A204.1 (cell line): ENCODE data around the gene CSPG5.

Experiments used
- FAIRE-seq: peaks from 2 replicates; lab custom pipeline; 2012; peaks lifted over from hg19 to GRCh38; lab: Jason Lieb, UNC

Gene CSPG5

GRCh38 chr3:47578691-47579632 lies at the start of gene CSPG5:
CSPG5 (minus strand) TSS chr3:47578865; CDS start chr3:47578693, 172 bp downstream.
- no peak for FAIRE-seq

DNA sequence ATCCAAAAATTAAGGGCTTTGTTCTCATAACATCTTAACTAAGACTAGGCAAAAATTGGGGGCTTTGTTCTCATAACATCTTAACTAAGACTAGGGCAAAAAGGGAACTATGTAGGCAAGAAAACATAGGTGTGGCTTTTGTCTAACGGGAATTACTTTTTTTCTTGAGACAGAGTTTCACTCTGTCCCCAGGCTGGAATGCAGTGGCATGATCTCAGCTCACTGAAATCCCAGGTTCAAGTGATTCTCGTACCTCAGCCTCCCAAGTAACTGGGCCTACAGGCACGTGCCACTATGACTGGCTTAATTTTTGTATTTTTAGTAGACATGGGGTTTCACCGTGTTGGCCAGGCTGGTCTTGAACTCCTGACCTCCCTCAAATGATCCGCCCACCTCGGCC lies 49.8 kb upstream of the CSPG5 start:
- FAIRE-seq = no peak

DNA sequence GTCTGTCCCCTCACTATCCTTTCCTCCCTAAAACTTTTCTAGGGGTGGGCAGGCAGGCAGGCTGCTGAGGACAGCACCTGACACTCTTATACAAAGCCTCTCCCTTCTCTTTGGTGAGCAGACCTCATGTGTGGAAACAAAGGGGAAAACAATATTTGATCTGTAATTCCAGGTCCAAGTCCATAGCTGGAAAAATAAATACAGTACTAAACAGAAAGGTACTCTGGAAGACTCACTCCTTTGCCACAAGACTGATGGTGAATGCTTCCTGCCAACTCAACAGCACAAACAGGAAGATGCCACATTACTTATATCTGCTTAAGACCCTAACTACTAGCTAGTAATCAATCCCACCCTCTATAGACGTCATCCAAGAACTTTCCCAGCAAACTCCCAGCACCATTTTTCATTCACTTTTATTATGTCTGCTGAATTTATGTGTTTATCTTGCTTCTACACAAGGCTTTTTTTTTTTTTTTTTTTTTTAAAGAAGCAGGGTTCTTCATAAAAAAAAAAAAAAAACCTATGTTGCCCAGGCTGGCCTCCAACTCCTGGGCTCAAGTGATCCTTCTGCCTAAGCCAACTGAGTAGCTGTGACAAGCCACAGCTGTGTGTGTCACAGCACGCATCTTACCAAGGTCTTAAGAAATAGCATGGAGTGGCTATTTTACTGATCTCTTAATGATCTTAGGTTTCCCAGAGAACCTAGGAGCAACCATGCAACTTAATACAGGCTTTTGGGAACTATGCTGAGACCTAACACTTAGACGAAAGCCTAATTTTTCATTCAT lies 44.2 kb upstream of the CSPG5 start:
- no peak for FAIRE-seq

DNA sequence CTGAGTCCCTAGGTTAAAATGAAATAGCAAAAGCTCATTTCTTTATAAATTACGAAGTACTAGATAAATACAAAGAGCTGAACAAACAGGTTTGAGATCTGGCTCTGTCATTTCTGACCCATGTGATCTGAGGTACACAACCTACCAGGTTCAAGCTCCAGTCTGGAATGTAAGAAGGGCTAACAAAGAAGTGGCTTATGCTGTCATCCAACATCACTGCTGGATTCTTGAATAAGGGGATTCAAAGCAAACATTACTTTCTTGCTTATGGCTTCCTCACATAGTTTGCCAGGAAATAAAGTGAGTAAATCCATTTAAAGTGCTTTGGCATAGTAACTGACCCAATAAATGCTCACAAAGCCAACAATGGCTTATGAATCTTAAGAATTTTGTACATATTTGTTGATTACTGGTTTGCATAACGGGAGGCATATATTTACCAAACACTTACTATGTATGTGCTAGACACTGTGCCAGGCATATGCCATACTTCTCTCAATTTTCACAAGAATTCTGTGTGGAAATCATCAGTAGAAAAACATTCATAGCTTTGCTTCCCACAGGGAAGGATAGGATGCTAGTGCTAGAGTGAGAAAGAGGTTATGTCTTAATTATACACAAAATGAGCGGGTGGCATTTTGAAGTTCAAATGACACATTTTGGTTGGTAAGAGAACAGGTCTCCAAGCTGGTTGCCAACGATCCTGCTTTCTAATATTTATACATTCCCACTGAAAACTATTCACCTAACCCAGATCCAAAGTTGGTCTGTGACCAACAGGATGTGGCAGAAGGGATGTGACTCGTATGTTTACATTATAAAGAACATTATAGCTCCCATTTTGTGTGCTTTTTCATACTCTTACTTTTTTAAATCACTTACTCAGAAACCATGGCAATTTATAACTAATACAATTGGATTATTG lies 38.7 kb upstream of the CSPG5 start:
- no peak for FAIRE-seq

GRCh38 chr3:47614788-47615187 lies 36.1 kb upstream of the CSPG5 start:
- FAIRE-seq = no peak

DNA sequence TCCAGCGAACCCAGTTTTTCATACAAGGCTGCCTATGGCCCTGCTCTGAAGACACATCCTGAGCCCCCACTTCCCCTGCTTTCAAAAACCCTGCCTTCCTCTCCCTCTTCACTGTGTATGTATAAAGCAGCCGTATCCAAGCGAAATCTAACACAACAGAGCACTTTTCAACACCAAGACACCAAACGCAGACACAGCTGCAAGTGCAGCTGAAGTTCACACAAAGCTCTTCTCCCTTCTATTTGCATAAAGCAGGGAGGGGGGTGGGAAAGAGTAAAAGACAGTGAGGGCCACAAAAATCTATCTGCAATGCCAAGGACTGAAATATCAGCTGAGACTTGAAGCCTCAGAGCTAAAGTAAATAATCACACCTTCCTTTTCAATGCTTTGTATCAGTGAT lies 35.1 kb upstream of the CSPG5 start:
- no peak for FAIRE-seq

DNA sequence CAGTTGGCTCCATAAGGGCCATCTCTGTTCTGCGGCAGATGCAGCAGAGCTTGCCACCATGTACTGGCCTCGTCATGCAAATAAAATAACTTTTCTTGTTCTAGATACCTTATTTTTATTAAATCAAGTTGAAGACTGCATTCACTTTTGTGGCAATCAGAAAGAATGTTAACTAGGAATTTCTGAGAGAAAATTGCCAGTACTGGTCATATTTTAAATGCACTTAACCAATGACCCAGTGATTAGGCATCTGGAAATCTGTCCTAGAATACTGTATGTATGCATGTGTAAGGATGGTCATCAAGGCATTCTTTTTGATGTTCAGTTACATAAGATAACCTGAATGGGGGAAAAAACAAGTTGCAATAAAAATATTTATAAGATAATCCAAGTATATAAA lies 34.2 kb upstream of the CSPG5 start:
- FAIRE-seq = no peak

- FAIRE-seq = no peak
Observed at GRCh38 chr3:47612178-47612577, 33.5 kb upstream of the CSPG5 start.

DNA sequence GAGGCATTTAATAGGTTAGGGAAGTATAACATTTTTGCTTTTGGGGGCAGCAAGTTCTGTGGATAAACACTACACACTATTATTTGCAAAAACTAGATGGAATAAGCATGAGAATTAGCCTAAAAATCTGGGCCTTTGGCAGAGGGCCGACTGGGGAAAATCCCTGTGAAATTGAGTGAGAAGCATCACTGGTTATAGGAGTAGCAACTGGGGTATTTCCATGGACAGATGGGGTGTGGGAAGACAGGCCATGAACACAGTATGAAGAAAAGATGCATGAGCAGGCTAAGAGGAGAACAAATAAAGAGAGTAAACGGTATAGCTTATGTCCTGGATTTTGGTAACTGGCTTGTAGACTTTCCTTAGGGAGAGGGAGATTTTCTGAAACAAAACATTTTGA lies 32.9 kb upstream of the CSPG5 start:
- no peak for FAIRE-seq

- FAIRE-seq = no peak
Observed at GRCh38 chr3:47610583-47610982, 31.9 kb upstream of the CSPG5 start.

DNA sequence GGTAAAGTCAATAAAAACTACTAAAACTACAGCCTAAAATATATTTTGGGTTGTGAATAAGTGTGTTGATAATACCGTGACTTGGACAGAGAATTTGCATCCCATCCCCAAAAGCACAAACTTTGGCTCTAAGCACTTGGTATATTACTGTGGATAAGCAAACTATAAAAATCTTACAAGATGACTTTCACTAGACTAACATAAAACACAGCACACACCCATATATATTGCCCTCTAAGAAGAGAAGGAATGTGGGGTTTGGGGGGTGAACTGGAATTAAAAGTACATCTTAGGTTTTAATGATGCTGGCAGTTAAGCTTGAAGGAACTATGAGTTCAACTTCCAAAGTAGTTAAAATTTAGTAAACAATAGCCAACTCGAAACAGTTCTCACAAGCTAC lies 28.7 kb upstream of the CSPG5 start:
- no peak for FAIRE-seq

DNA sequence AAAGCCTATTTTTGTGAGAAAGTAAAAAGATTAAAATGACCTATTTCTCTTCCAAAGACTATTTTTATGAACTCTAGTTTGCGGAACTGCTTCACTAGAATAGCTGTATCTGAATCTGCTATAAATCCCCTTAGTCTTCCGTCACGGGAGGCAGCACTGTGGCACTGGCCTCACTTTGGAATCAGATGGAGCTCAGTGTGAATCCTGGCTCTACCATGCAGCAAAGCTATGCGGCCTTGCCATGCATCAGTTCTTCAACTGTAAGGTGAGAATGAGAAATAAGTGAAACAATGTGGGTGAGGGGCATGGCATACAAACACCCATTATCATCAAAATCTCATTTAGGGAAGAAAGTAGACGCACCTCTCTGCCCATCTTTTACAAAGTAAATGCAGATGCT lies 27.5 kb upstream of the CSPG5 start:
- no peak for FAIRE-seq

GRCh38 chr3:47605652-47606051 lies 27.0 kb upstream of the CSPG5 start:
- FAIRE-seq = no peak

DNA sequence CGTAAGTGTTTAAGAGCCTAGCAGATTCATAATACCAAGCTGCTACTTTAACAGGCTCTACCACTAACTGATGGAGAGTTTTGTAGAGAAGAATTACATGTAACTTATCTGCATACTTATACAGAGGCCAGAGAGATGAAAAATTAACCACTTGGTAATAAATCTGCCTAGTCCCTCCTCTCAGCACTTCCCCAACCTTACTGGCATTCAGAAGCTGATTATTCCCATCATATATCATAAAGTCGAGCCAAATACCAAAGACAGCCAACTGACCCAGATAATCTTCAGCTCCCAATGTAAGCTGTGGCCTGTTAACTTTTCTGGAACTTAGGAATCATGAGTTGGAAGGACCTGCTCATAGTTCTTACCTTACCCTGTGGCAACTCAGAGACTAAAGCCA lies 25.5 kb upstream of the CSPG5 start:
- no peak for FAIRE-seq

- FAIRE-seq = no peak
Observed at GRCh38 chr3:47603332-47603731, 24.7 kb upstream of the CSPG5 start.

DNA sequence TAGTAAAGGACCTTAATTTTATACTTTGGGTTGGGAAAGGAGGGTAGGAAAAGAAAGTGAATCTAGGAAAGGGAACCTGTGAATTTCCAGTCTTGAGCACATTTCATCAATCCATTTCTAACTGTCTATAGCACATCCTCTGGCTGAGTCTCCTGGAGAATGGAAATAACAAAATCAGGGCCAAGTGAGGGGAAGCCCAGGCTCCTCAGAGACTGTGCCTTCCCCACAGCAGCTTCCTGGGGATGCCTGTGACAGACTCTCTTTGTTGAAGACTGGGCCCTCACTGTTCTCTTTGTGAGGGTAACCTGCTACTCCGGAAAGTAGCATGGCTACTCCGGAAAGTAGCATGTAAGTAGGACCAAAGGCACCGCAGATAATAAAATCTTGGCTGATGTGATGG lies 22.6 kb upstream of the CSPG5 start:
- FAIRE-seq = no peak

GRCh38 chr3:47594792-47595191 lies 16.1 kb upstream of the CSPG5 start:
- FAIRE-seq = no peak

DNA sequence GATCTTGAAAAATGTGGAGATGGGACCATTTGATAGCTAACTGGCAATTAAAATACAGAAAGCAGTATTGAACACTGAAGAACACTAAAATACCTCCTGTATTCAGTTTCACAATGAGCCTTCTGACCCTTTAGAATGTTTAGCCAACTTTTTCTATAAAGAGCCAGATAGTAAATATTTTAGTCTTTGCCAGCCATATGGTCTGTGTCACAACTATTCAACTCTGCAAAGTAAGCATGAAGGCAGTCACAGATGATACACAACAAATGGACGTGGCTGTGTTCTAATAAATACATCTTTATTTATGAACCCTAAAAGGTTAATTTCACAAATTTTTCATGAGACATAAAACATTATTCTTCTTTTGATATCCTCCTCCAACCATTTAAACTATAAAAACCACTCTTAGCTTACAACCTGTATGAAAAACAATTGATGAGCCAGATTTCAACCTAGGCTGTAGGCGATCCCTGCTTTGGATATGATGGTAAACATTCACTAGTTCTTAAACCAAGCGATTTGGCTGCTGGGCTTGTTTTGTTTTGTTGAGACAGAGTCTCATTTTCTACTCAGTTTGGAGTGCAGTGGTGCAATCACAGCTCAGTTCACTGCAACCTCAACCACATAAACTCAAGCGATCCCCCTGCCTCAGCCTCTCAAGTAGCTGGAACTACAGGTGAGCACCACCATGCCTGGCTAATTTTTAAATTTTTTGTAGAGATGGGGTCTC lies 13.6 kb upstream of the CSPG5 start:
- FAIRE-seq = no peak

- no peak for FAIRE-seq
Observed at GRCh38 chr3:47590216-47590615, 11.6 kb upstream of the CSPG5 start.

DNA sequence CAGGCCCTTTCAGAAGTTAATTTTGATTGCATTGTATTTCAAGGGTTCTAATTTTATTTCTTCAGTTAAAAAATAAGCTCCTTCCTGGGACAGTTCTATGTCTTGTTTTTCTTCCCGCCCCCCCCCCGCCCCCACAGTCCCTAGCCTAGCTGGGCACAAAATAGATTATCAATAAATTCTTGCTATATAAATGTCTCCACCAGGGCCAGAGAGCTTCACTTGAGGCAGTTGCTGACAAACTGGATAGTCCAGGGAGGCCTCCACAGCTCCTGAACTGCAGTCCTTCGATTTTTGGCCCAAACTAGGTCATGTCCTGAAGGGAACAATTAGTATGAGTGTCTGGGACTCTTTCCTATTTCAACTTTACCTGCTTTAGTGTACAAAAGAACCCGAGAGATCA lies 9.9 kb upstream of the CSPG5 start:
- FAIRE-seq = no peak

GRCh38 chr3:47588053-47588452 lies 9.4 kb upstream of the CSPG5 start:
- no peak for FAIRE-seq

GRCh38 chr3:47586746-47587145 lies 8.1 kb upstream of the CSPG5 start:
- FAIRE-seq = no peak
